Thoracic aorta (tissue), 2 donors: ENCODE measurements around the gene WDR37. TPM values are rescaled to one million over a fixed set of nuclear protein-coding genes. Genes with fewer than 3 reads are reported as not detected.
"Not testable (repeated sequence)": the region's sequence is repeated elsewhere in the genome, so short reads cannot be mapped to it uniquely, and the experiment has no call there.

Experiments
- ATAC-seq: fragments of 150-250 bp; one replicate; pipeline ENCODE4 v1.8.0; 2017; ENCODE audit warnings: low read depth; ENCODE audit not compliant: insufficient number of reproducible peaks, low FRiP score
- DNase-seq: peaks from one replicate; pipeline ENCODE4 v3.0.0-alpha.2; 2020; ENCODE audit warnings: low spot score
- H3K27ac ChIP-seq, 2 donors: fragments of 200-600 bp; sonication (generic); 1 replicate in 1 of 2; 2 replicates in 1 of 2; pipeline ENCODE4 v1.5.1; 2016; ENCODE audit warnings: mild to moderate bottlenecking in 2 of 2, moderate library complexity in 2 of 2
- H3K27me3 ChIP-seq: fragments of 200-600 bp; sonication (generic); replicated peaks from 2 replicates; pipeline ENCODE4 v1.6.0; 2016; ENCODE audit warnings: mild to moderate bottlenecking; ENCODE audit not compliant: insufficient read depth
- H3K36me3 ChIP-seq: fragments of 200-600 bp; sonication (generic); one replicate; pipeline ENCODE4 v1.5.1; 2016
- H3K4me1 ChIP-seq, 2 donors: fragments of 200-600 bp; sonication (generic); 1 replicate in 1 of 2; 2 replicates in 1 of 2; pipeline versions ENCODE4 v1.5.1 to v1.6.0; 2016; ENCODE audit warnings: low read depth in 2 of 2, mild to moderate bottlenecking in 1 of 2; ENCODE audit not compliant: control insufficient read depth in 1 of 2
- H3K4me3 ChIP-seq: fragments of 200-600 bp; sonication (generic); 2 replicates; pipeline ENCODE4 v1.5.1; 2016; ENCODE audit warnings: mild to moderate bottlenecking
- H3K9me3 ChIP-seq: fragments of 200-600 bp; sonication (generic); 2 replicates; pipeline ENCODE4 v1.5.1; 2016
- CTCF ChIP-seq: fragments of 200-600 bp; sonication (generic); IDR thresholded peaks from one replicate; pipeline ENCODE4 v1.5.1; 2019; ENCODE audit warnings: antibody characterized with exemption
- total RNA-seq, 2 donors: library from RNA; depleted of rRNA; stranded (reverse); fragments of >200 nt; gene quantifications; one replicate each; pipeline versions ENCODE4 v1.1.0 to v1.2.3, GENCODE V29; 2016

Gene WDR37
- total RNA-seq, 2 donors from 2014 or later = 18.3 to 24.6 TPM

- ATAC-seq (no peak), DNase-seq (no peak)
- TF ChIP-seq CTCF = no peak
- peaks cover 20% of the 10 kb centered on the region for H3K36me3 ChIP-seq
- no peaks in the 10 kb centered on the region for H3K9me3 ChIP-seq
- H3K4me3 ChIP-seq = no peak overlapping the region
- H3K27me3 ChIP-seq = no peaks in the 10 kb centered on the region
- H3K27ac ChIP-seq = no peak overlapping the region
- H3K4me1 ChIP-seq = no peaks in the 10 kb centered on the region
Observed at GRCh38 chr10:1037098-1037497, 19.1 kb upstream of the WDR37 start.

- not testable (repeated sequence) for H3K27me3 ChIP-seq, ATAC-seq, DNase-seq, H3K9me3 ChIP-seq, H3K27ac ChIP-seq, H3K4me1 ChIP-seq, H3K4me3 ChIP-seq
- H3K36me3 ChIP-seq = peaks cover 31% of the 10 kb centered on the region
Observed at GRCh38 chr10:1038769-1039168, 17.4 kb upstream of the WDR37 start.

- peaks cover 0 to 9% of the 10 kb centered on the region in 2 donors for H3K4me1 ChIP-seq
- no peak overlapping the region for H3K4me3 ChIP-seq
- ATAC-seq = no peak
- no peaks in the 10 kb centered on the region for H3K9me3 ChIP-seq
- H3K27ac ChIP-seq = no peak overlapping the region
- TF ChIP-seq CTCF = no peak
- no peaks in the 10 kb centered on the region for H3K27me3 ChIP-seq
- DNase-seq = no peak
- H3K36me3 ChIP-seq = peaks cover 31% of the 10 kb centered on the region
Observed at GRCh38 chr10:1040133-1040532, 16.1 kb upstream of the WDR37 start.

GRCh38 chr10:1041514-1041913, 14.7 kb upstream of the WDR37 start:
- no peak for ATAC-seq
- Histone ChIP-seq H3K9me3 (no peaks in the 10 kb centered on the region), H3K4me3 (no peak overlapping the region), H3K4me1 (peaks cover 0 to 15% of the 10 kb centered on the region in 2 donors), H3K27ac (no peak overlapping the region), H3K27me3 (no peaks in the 10 kb centered on the region), H3K36me3 (peaks cover 31% of the 10 kb centered on the region)
- no peak for TF ChIP-seq CTCF
- no peak for DNase-seq

GRCh38 chr10:1043532-1043995, 12.6 kb upstream of the WDR37 start:
- Histone ChIP-seq H3K27ac (peak overlapping the region in 1 of 2 donors; percentile 37), H3K4me1 (peaks cover 5 to 24% of the 10 kb centered on the region in 2 donors), H3K27me3 (no peaks in the 10 kb centered on the region), H3K36me3 (peaks cover 26% of the 10 kb centered on the region), H3K4me3 (peak overlapping the region; percentile 33), H3K9me3 (no peaks in the 10 kb centered on the region)
- DNase-seq = no peak
- TF ChIP-seq CTCF = no peak
- no peak for ATAC-seq

- H3K4me1 ChIP-seq = peaks cover 5 to 24% of the 10 kb centered on the region in 2 donors
- no peak for TF ChIP-seq CTCF
- peak overlapping the region; percentile 33 for H3K4me3 ChIP-seq
- no peaks in the 10 kb centered on the region for H3K9me3 ChIP-seq
- H3K27me3 ChIP-seq = no peaks in the 10 kb centered on the region
- peaks cover 26% of the 10 kb centered on the region for H3K36me3 ChIP-seq
- ATAC-seq (no peak), DNase-seq (no peak)
- H3K27ac ChIP-seq = peak overlapping the region in 1 of 2 donors; percentile 37
Observed at GRCh38 chr10:1044146-1044545, 12.0 kb upstream of the WDR37 start.
